ENCODE measurements around the gene PTCH1.
A peak's percentile ranks its signal among the peaks of the same experiment; 100 is the strongest.

Gene PTCH1

GRCh38 chr9:95516734-95517558, at the start of gene PTCH1:
PTCH1 (minus strand) TSS chr9:95516971.
- peak in 1 of 2 donors; percentile 33 for DNase-seq (ENCODE audit: low read depth in 2 of 2)

- DNase-seq (ENCODE audit: low read depth in 2 of 2): no peak
These were observed 49.2 kb upstream of the PTCH1 start for GRCh38 chr9:95565982-95566381.

GRCh38 chr9:95561913-95562312, 45.1 kb upstream of the PTCH1 start:
- DNase-seq (ENCODE audit: low read depth in 2 of 2): no peak

GRCh38 chr9:95557142-95557541, 40.4 kb upstream of the PTCH1 start:
- DNase-seq (ENCODE audit: low read depth in 2 of 2): no peak

- no peak for DNase-seq (ENCODE audit: low read depth in 2 of 2)
These were observed 39.8 kb upstream of the PTCH1 start for GRCh38 chr9:95556521-95556920.

GRCh38 chr9:95552814-95553546, 36.2 kb upstream of the PTCH1 start:
- DNase-seq (ENCODE audit: low read depth in 2 of 2): no peak

- DNase-seq (ENCODE audit: low read depth in 2 of 2): no peak
These were observed 35.5 kb upstream of the PTCH1 start for GRCh38 chr9:95552255-95552654.

GRCh38 chr9:95551406-95551805, 34.6 kb upstream of the PTCH1 start:
- no peak for DNase-seq (ENCODE audit: low read depth in 2 of 2)

GRCh38 chr9:95545831-95546567, 29.2 kb upstream of the PTCH1 start:
- no peak for DNase-seq (ENCODE audit: low read depth in 2 of 2)

- no peak for DNase-seq (ENCODE audit: low read depth in 2 of 2)
These were observed 17.4 kb upstream of the PTCH1 start for GRCh38 chr9:95533996-95534680.

- DNase-seq (ENCODE audit: low read depth in 2 of 2): no peak
These were observed 13.1 kb upstream of the PTCH1 start for GRCh38 chr9:95529910-95530309.

GRCh38 chr9:95528908-95529502, 12.2 kb upstream of the PTCH1 start:
- DNase-seq (ENCODE audit: low read depth in 2 of 2): no peak

- DNase-seq (ENCODE audit: low read depth in 2 of 2): no peak
These were observed 6.2 kb upstream of the PTCH1 start for GRCh38 chr9:95522871-95523370.

- DNase-seq (ENCODE audit: low read depth in 2 of 2): no peak
These were observed 4.9 kb upstream of the PTCH1 start for GRCh38 chr9:95521699-95522098.

- no peak for DNase-seq (ENCODE audit: low read depth in 2 of 2)
These were observed 1.0 kb upstream of the PTCH1 start for GRCh38 chr9:95517559-95518425.

GRCh38 chr9:95516221-95516733, 494 bp downstream of the PTCH1 start:
- no peak for DNase-seq (ENCODE audit: low read depth in 2 of 2)

- no peak for DNase-seq (ENCODE audit: low read depth in 2 of 2)
These were observed 1.3 kb downstream of the PTCH1 start for GRCh38 chr9:95515272-95516113.

- no peak for DNase-seq (ENCODE audit: low read depth in 2 of 2)
These were observed 2.4 kb downstream of the PTCH1 start for GRCh38 chr9:95514342-95514741.

GRCh38 chr9:95513711-95514110, 3.1 kb downstream of the PTCH1 start:
- no peak for DNase-seq (ENCODE audit: low read depth in 2 of 2)

Measured in stimulated activated CD8-positive, alpha-beta memory T cell treated with anti-CD3 and anti-CD28 coated beads, Interleukin-2, amount 100 ng/mL, for 48 hours (primary cell).